K562 (cell line): ENCODE data around the gene ADAR. TPM values are rescaled to one million over a fixed set of nuclear protein-coding genes. Genes with fewer than 3 reads are reported as not detected.

Source experiments
- ADNP ChIP-seq: fragments of 200-800 bp; sonication (Bioruptor generic); IDR thresholded peaks from 2 replicates; pipeline ENCODE4 v1.6.1; 2016; ENCODE audit warnings: missing genetic modification characterization, missing compliant biosample characterization
- ASH1L ChIP-seq: fragments of 450-650 bp; IDR thresholded peaks from 2 replicates; pipeline ENCODE4 v1.6.1; 2018; ENCODE audit warnings: borderline replicate concordance, mild to moderate bottlenecking, low read depth; ENCODE audit not compliant: partially characterized antibody
- ETV1 ChIP-seq: fragments of 450-650 bp; conservative IDR thresholded peaks from 2 replicates; pipeline ENCODE4 v1.6.1; 2016; ENCODE audit warnings: missing genetic modification characterization, control low read depth, low read depth, missing compliant biosample characterization
- FOXA1 ChIP-seq: fragments of 450-650 bp; IDR thresholded peaks from 2 replicates; pipeline ENCODE4 v1.6.1; 2016; ENCODE audit warnings: mild to moderate bottlenecking, borderline replicate concordance
- FOXP1 ChIP-seq: sonication (generic); formaldehyde crosslinking; IDR thresholded peaks from 2 replicates; pipeline ENCODE4 v1.8.0; 2022; ENCODE audit warnings: mild to moderate bottlenecking, missing genetic modification reagents
- MCM3 ChIP-seq: fragments of 450-650 bp; IDR thresholded peaks from 2 replicates; pipeline ENCODE4 v1.6.1; 2016
- MTA2 ChIP-seq: fragments of 450-650 bp; IDR thresholded peaks from 2 replicates; pipeline ENCODE4 v1.6.1; 2016; ENCODE audit warnings: low read depth
- NFRKB ChIP-seq: fragments of 450-650 bp; IDR thresholded peaks from 2 replicates; pipeline ENCODE4 v1.6.1; 2016; ENCODE audit warnings: low read depth
- RBBP5 ChIP-seq: fragments of 200-600 bp; sonication (generic); IDR thresholded peaks from 2 replicates; pipeline ENCODE4 v1.6.1; 2012; ENCODE audit warnings: borderline replicate concordance, mild to moderate bottlenecking, low read length, control low read depth, inconsistent platforms; ENCODE audit not compliant: insufficient read depth, poor library complexity, severe bottlenecking
- RFX1 ChIP-seq: fragments of 450-650 bp; IDR thresholded peaks from 2 replicates; pipeline ENCODE4 v1.6.1; 2016; ENCODE audit warnings: mild to moderate bottlenecking, moderate library complexity
- SUPT5H ChIP-seq: fragments of 450-650 bp; IDR thresholded peaks from 2 replicates; pipeline ENCODE4 v1.6.1; 2016
- TRIM24 ChIP-seq, 2 experiments: fragments of 450-650 bp; IDR thresholded peaks; 2 replicates each; pipeline ENCODE4 v1.6.1; 2016
- XRCC4 ChIP-seq: IDR thresholded peaks from one replicate; pipeline ENCODE4 v1.6.1; 2011; ENCODE audit not compliant: insufficient read depth, insufficient read length; ENCODE audit errors: extremely low read depth
- ZBTB9 ChIP-seq: fragments of 450-650 bp; formaldehyde crosslinking; IDR thresholded peaks from 2 replicates; pipeline ENCODE4 v1.4.0; 2020; ENCODE audit warnings: mild to moderate bottlenecking, moderate library complexity
- ZFP30 ChIP-seq: fragments of 250-450 bp; sonication (Bioruptor Pico); IDR thresholded peaks from 2 replicates; pipeline ENCODE4 v1.8.0; 2022; ENCODE audit warnings: moderate library complexity, mild to moderate bottlenecking, inconsistent platforms, borderline replicate concordance
- ZKSCAN1 ChIP-seq: fragments of 150-350 bp; IDR thresholded peaks from 2 replicates; pipeline ENCODE4 v1.6.1; 2016; ENCODE audit warnings: low read depth, low read length
- ZNF311 ChIP-seq: fragments of 250-450 bp; sonication (Bioruptor Pico); IDR thresholded peaks from 2 replicates; pipeline ENCODE4 v1.4.0; 2020; ENCODE audit warnings: mild to moderate bottlenecking, moderate library complexity
- ZNF444 ChIP-seq: fragments of 250-450 bp; sonication (Bioruptor Pico); IDR thresholded peaks from 2 replicates; pipeline ENCODE4 v1.4.0; 2020; ENCODE audit warnings: mild to moderate bottlenecking, moderate library complexity
- polyA plus RNA-seq, 8 experiments: library from polyadenylated mRNA; depleted of rRNA in 4 of 8; stranded (reverse) in 5 of 8; unstranded in 3 of 8; fragments of >200 nt; fragmentation: Nextera tagmentation in 2 of 8; fragmentation: Illumina TruSeq in 1 of 8; extraction: Ambion mirVana in 2 of 8; extraction: Trizol in 1 of 8; gene quantifications; 2 replicates each; pipeline versions ENCODE4 v1.2.1 to v1.2.3, GENCODE V29; 2011 to 2014; ENCODE audit warnings: inconsistent platforms in 1 of 8, missing spikeins in 1 of 8
- total RNA-seq, 7 experiments: library from RNA; depleted of rRNA in 6 of 7; stranded (reverse); fragments of >200 nt in 6 of 7; fragmentation: Illumina TruSeq in 2 of 7; extraction: Trizol in 2 of 7; gene quantifications; 2 replicates each; pipeline versions ENCODE4 v1.2.1 to v1.2.3, GENCODE V29; 2011 to 2021; ENCODE audit warnings: low replicate concordance in 1 of 7
- TF ChIP-seq, protein P1 (sequence below): sonication (generic); formaldehyde crosslinking; IDR thresholded peaks from 2 replicates; pipeline ENCODE4 v1.8.1; 2023; ENCODE audit warnings: mild to moderate bottlenecking, missing genetic modification reagents
- TF ChIP-seq, protein P2 (sequence below): fragments of 450-650 bp; formaldehyde crosslinking; IDR thresholded peaks from 2 replicates; pipeline ENCODE4 v1.4.0; 2020; ENCODE audit warnings: mild to moderate bottlenecking, moderate library complexity
- TF ChIP-seq, protein P3 (sequence below): fragments of 150-350 bp; IDR thresholded peaks from 2 replicates; pipeline ENCODE4 v1.6.1; 2014; ENCODE audit warnings: low read depth, mild to moderate bottlenecking, low read length, borderline replicate concordance

Gene ADAR
- total and polyA plus RNA-seq, 9 of the 15 experiments (the other 6 are each of a cell fraction or from before 2014, with no cell fraction given) = 30.1 to 123 (median 60.2) TPM

DNA sequence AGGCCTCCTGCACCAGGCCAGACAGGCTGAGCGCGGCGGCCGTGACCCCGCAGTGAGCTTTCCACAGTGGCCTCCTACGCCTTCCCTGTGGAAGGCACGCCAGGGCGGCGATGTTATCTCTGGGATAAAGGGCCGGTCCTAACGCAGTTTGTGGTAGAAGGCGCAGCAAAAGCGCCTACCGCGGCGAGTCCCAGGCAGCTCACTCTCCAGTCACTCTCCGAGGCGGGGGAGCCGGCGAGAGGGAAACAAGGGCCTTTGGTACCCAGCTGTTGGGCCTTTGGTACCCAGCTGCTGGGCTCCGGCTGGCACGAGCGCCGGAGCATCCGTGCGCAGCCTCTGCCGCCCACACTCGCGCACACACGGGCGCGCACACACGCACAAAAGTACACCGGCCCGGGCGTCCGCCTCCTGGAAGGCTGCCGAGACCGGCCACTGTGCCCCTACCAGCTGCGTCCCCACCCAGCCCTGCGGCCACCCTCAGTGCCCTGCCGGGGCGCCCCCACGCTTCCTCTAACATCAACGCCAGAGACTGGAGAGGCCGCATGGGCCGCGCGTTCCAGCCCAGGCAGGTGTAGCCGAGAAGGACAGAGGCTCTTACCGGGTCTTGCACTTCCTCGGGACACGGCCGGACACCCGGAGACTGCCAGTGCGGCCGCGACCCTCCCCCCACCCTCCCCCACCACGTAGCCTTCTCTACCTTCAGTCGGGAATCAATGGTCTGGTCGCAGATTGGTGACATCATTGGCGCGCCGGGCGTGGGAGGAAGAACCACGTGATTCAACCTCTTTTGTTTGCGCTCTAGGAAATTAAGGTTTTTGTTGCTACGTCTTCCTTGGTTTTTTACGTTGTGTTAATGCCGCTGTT lies 19.5 kb upstream of the ADAR start (continued):
- TF ChIP-seq MTA2 (no peak), ASH1L (no peak), ZBTB9 (0 out of 2 replicates have a peak, but pooled peaks have one; percentile 31), FOXP1 (no peak), ZKSCAN1 (no peak), ZFP30 (CRISPR knock-in tag) (no peak), RBBP5 (peak; percentile 76), ETV1 (tag) (peak; percentile 58), MCM3 (no peak), RFX1 (no peak), TRIM24 (IDR thresholded peaks at IDR 0.05) (peak; percentile 81 to 95), XRCC4 (no peak), ZNF444 (peak; percentile 92), ZNF311 (no peak), ADNP (tag) (no peak), NFRKB (no peak), SUPT5H (peak; percentile 69), FOXA1 (no peak)
- TF ChIP-seq, protein P1, sequence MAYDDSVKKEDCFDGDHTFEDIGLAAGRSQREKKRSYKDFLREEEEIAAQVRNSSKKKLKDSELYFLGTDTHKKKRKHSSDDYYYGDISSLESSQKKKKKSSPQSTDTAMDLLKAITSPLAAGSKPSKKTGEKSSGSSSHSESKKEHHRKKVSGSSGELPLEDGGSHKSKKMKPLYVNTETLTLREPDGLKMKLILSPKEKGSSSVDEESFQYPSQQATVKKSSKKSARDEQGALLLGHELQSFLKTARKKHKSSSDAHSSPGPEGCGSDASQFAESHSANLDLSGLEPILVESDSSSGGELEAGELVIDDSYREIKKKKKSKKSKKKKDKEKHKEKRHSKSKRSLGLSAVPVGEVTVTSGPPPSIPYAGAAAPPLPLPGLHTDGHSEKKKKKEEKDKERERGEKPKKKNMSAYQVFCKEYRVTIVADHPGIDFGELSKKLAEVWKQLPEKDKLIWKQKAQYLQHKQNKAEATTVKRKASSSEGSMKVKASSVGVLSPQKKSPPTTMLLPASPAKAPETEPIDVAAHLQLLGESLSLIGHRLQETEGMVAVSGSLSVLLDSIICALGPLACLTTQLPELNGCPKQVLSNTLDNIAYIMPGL (CRISPR knock-in tag) = 0 out of 2 replicates have a peak, but pooled peaks have one; percentile 51
- TF ChIP-seq, protein P2, sequence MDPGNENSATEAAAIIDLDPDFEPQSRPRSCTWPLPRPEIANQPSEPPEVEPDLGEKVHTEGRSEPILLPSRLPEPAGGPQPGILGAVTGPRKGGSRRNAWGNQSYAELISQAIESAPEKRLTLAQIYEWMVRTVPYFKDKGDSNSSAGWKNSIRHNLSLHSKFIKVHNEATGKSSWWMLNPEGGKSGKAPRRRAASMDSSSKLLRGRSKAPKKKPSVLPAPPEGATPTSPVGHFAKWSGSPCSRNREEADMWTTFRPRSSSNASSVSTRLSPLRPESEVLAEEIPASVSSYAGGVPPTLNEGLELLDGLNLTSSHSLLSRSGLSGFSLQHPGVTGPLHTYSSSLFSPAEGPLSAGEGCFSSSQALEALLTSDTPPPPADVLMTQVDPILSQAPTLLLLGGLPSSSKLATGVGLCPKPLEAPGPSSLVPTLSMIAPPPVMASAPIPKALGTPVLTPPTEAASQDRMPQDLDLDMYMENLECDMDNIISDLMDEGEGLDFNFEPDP = no peak
- TF ChIP-seq, protein P3, sequence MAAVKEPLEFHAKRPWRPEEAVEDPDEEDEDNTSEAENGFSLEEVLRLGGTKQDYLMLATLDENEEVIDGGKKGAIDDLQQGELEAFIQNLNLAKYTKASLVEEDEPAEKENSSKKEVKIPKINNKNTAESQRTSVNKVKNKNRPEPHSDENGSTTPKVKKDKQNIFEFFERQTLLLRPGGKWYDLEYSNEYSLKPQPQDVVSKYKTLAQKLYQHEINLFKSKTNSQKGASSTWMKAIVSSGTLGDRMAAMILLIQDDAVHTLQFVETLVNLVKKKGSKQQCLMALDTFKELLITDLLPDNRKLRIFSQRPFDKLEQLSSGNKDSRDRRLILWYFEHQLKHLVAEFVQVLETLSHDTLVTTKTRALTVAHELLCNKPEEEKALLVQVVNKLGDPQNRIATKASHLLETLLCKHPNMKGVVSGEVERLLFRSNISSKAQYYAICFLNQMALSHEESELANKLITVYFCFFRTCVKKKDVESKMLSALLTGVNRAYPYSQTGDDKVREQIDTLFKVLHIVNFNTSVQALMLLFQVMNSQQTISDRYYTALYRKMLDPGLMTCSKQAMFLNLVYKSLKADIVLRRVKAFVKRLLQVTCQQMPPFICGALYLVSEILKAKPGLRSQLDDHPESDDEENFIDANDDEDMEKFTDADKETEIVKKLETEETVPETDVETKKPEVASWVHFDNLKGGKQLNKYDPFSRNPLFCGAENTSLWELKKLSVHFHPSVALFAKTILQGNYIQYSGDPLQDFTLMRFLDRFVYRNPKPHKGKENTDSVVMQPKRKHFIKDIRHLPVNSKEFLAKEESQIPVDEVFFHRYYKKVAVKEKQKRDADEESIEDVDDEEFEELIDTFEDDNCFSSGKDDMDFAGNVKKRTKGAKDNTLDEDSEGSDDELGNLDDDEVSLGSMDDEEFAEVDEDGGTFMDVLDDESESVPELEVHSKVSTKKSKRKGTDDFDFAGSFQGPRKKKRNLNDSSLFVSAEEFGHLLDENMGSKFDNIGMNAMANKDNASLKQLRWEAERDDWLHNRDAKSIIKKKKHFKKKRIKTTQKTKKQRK = no peak
